HepG2 (cell line): ENCODE measurements around the gene USP30. TPM values are rescaled to one million over a fixed set of nuclear protein-coding genes. Genes with fewer than 3 reads are reported as not detected.
A peak's percentile ranks its signal among the peaks of the same experiment; 100 is the strongest.

Experiments
- DMAP1 ChIP-seq: IDR thresholded peaks from 2 replicates; pipeline ENCODE4 v1.6.1; 2016
- DR1 ChIP-seq: sonication (generic); formaldehyde crosslinking; IDR thresholded peaks from 2 replicates; pipeline ENCODE4 v1.8.0; 2021; ENCODE audit warnings: mild to moderate bottlenecking, missing genetic modification reagents, inconsistent platforms
- EZH2 ChIP-seq: conservative IDR thresholded peaks from 2 replicates; pipeline ENCODE4 v1.6.1; 2012; ENCODE audit warnings: mild to moderate bottlenecking, low read depth, low read length, moderate library complexity
- FOXP1 ChIP-seq, 2 experiments: fragments of 450-650 bp in 1 of 2; IDR thresholded peaks; 2 replicates each; pipeline ENCODE4 v1.6.1; 2017 to 2018; ENCODE audit warnings: antibody characterized with exemption in 1 of 2
- HNRNPLL ChIP-seq: fragments of 200-400 bp; formaldehyde crosslinking; IDR thresholded peaks from 2 replicates; pipeline ENCODE4 v1.6.1; 2017; ENCODE audit warnings: mild to moderate bottlenecking, low read depth, low read length; ENCODE audit not compliant: poor library complexity, severe bottlenecking
- MBNL3 ChIP-seq: fragments of 250-450 bp; sonication (Bioruptor Pico); conservative IDR thresholded peaks from 2 replicates; pipeline ENCODE4 v1.8.0; 2022; ENCODE audit warnings: mild to moderate bottlenecking, inconsistent platforms
- MIXL1 ChIP-seq: IDR thresholded peaks from 2 replicates; pipeline ENCODE4 v1.6.1; 2016
- MTF1 ChIP-seq: sonication (generic); formaldehyde crosslinking; IDR thresholded peaks from 2 replicates; pipeline ENCODE4 v1.5.0; 2020; ENCODE audit warnings: missing genetic modification reagents
- RFX3 ChIP-seq: IDR thresholded peaks from 2 replicates; pipeline ENCODE4 v1.6.1; 2016; ENCODE audit warnings: missing biosample characterization, missing genetic modification reagents
- SMAD3 ChIP-seq: sonication (generic); formaldehyde crosslinking; IDR thresholded peaks from 2 replicates; pipeline ENCODE4 v1.4.0; 2020; ENCODE audit warnings: missing genetic modification reagents
- TAF1 ChIP-seq: sonication (generic); formaldehyde crosslinking; IDR thresholded peaks from 2 replicates; pipeline ENCODE4 v1.4.0; 2020; ENCODE audit warnings: missing genetic modification reagents
- ZBTB10 ChIP-seq: sonication (generic); formaldehyde crosslinking; IDR thresholded peaks from 2 replicates; pipeline ENCODE4 v1.4.0; 2020; ENCODE audit warnings: missing genetic modification reagents, borderline replicate concordance
- ZKSCAN5 ChIP-seq: sonication (generic); formaldehyde crosslinking; IDR thresholded peaks from 2 replicates; pipeline ENCODE4 v1.5.1; 2020; ENCODE audit warnings: mild to moderate bottlenecking, missing genetic modification reagents
- ZMYM3 ChIP-seq: sonication (generic); formaldehyde crosslinking; IDR thresholded peaks from 2 replicates; pipeline ENCODE4 v1.5.1; 2020; ENCODE audit warnings: mild to moderate bottlenecking, missing genetic modification reagents
- ZNF138 ChIP-seq: sonication (generic); formaldehyde crosslinking; IDR thresholded peaks from 2 replicates; pipeline ENCODE4 v1.5.0; 2020; ENCODE audit warnings: mild to moderate bottlenecking, low read depth, missing genetic modification reagents
- ZNF354B ChIP-seq: sonication (generic); formaldehyde crosslinking; IDR thresholded peaks from 2 replicates; pipeline ENCODE4 v1.8.0; 2022; ENCODE audit warnings: mild to moderate bottlenecking, missing genetic modification reagents
- ZNF432 ChIP-seq: sonication (generic); formaldehyde crosslinking; IDR thresholded peaks from 2 replicates; pipeline ENCODE4 v1.5.0; 2020; ENCODE audit warnings: missing genetic modification reagents, mild to moderate bottlenecking, borderline replicate concordance
- ZNF644 ChIP-seq: IDR thresholded peaks from 2 replicates; pipeline ENCODE4 v1.6.1; 2016; ENCODE audit warnings: low read depth
- ZNF660 ChIP-seq: sonication (generic); formaldehyde crosslinking; IDR thresholded peaks from 2 replicates; pipeline ENCODE4 v1.5.1; 2020; ENCODE audit warnings: mild to moderate bottlenecking, low read depth, missing genetic modification reagents, borderline replicate concordance
- ZNF773 ChIP-seq: sonication (generic); formaldehyde crosslinking; IDR thresholded peaks from 2 replicates; pipeline ENCODE4 v1.4.0; 2020; ENCODE audit warnings: missing genetic modification reagents, borderline replicate concordance
- polyA plus RNA-seq, 8 experiments: library from polyadenylated mRNA; depleted of rRNA in 3 of 8; stranded (reverse) in 7 of 8; unstranded in 1 of 8; fragments of >200 nt; fragmentation: Illumina TruSeq in 4 of 8; extraction: Trizol in 4 of 8; gene quantifications; 2 replicates each; pipeline versions ENCODE4 v1.2.1 to v1.2.3, GENCODE V29; 2011 to 2016; ENCODE audit warnings: low read depth in 4 of 8, missing spikeins in 1 of 8, mixed read lengths in 1 of 8; ENCODE audit not compliant: insufficient read depth in 1 of 8
- total RNA-seq, 5 experiments: library from RNA; depleted of rRNA; stranded (reverse); fragments of >200 nt; fragmentation: Illumina TruSeq; extraction: Trizol; gene quantifications; 2 replicates each; pipeline ENCODE4 v1.2.3, GENCODE V29; 2016; ENCODE audit warnings: low read depth in 1 of 5
- TF ChIP-seq, protein P1 (sequence below), 2 experiments: IDR thresholded peaks; 2 replicates each; pipeline ENCODE4 v1.6.1; 2011 to 2012; ENCODE audit warnings: low read length in 2 of 2, borderline replicate concordance in 1 of 2, low read depth in 1 of 2, mild to moderate bottlenecking in 1 of 2, moderate library complexity in 1 of 2
- TF ChIP-seq, protein P2 (sequence below): sonication (generic); formaldehyde crosslinking; IDR thresholded peaks from 2 replicates; pipeline ENCODE4 v1.5.1; 2020; ENCODE audit warnings: missing genetic modification reagents, mild to moderate bottlenecking, borderline replicate concordance

The USP30 gene
- total and polyA plus RNA-seq, 2 of the 13 experiments (the other 11 are each of a cell fraction or from before 2014, with no cell fraction given) = 11.2 to 20.8 TPM

GRCh38 chr12:109097140-109097434 is 44.7 kb downstream of the USP30 start (continued):
- no peak for TF ChIP-seq RFX3
- no peak for TF ChIP-seq ZNF138
- no peak for TF ChIP-seq ZNF644 (CRISPR knock-in tag)
- TF ChIP-seq, protein P1, sequence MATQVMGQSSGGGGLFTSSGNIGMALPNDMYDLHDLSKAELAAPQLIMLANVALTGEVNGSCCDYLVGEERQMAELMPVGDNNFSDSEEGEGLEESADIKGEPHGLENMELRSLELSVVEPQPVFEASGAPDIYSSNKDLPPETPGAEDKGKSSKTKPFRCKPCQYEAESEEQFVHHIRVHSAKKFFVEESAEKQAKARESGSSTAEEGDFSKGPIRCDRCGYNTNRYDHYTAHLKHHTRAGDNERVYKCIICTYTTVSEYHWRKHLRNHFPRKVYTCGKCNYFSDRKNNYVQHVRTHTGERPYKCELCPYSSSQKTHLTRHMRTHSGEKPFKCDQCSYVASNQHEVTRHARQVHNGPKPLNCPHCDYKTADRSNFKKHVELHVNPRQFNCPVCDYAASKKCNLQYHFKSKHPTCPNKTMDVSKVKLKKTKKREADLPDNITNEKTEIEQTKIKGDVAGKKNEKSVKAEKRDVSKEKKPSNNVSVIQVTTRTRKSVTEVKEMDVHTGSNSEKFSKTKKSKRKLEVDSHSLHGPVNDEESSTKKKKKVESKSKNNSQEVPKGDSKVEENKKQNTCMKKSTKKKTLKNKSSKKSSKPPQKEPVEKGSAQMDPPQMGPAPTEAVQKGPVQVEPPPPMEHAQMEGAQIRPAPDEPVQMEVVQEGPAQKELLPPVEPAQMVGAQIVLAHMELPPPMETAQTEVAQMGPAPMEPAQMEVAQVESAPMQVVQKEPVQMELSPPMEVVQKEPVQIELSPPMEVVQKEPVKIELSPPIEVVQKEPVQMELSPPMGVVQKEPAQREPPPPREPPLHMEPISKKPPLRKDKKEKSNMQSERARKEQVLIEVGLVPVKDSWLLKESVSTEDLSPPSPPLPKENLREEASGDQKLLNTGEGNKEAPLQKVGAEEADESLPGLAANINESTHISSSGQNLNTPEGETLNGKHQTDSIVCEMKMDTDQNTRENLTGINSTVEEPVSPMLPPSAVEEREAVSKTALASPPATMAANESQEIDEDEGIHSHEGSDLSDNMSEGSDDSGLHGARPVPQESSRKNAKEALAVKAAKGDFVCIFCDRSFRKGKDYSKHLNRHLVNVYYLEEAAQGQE (IDR thresholded peaks at IDR 0.05; ENCODE audit: borderline replicate concordance in 1 of 2, low read depth in 1 of 2, low read length in 2 of 2) = no peak
- no peak for TF ChIP-seq ZNF432 (CRISPR knock-in tag)
- TF ChIP-seq ZMYM3 (CRISPR knock-in tag) = peak; percentile 89
- no peak for TF ChIP-seq ZBTB10
- TF ChIP-seq HNRNPLL = no peak
- 0 out of 2 replicates have a peak, but pooled peaks have one; percentile 6 for TF ChIP-seq DR1 (CRISPR knock-in tag)
- no peak for TF ChIP-seq ZNF660 (CRISPR knock-in tag)
- no peak for TF ChIP-seq ZNF773 (CRISPR knock-in tag)
- TF ChIP-seq EZH2 = no peak
- TF ChIP-seq MTF1 (CRISPR knock-in tag) = no peak
- TF ChIP-seq MIXL1 = 0 out of 2 replicates have a peak, but pooled peaks have one; percentile 23
- no peak for TF ChIP-seq ZKSCAN5 (CRISPR knock-in tag)
- no peak for TF ChIP-seq MBNL3
- no peak for TF ChIP-seq SMAD3
- TF ChIP-seq, protein P2, sequence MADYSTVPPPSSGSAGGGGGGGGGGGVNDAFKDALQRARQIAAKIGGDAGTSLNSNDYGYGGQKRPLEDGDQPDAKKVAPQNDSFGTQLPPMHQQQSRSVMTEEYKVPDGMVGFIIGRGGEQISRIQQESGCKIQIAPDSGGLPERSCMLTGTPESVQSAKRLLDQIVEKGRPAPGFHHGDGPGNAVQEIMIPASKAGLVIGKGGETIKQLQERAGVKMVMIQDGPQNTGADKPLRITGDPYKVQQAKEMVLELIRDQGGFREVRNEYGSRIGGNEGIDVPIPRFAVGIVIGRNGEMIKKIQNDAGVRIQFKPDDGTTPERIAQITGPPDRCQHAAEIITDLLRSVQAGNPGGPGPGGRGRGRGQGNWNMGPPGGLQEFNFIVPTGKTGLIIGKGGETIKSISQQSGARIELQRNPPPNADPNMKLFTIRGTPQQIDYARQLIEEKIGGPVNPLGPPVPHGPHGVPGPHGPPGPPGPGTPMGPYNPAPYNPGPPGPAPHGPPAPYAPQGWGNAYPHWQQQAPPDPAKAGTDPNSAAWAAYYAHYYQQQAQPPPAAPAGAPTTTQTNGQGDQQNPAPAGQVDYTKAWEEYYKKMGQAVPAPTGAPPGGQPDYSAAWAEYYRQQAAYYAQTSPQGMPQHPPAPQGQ = no peak
- TF ChIP-seq TAF1 (CRISPR knock-in tag) = peak; percentile 50; the same call in 1 of the 2 replicates
- TF ChIP-seq DMAP1 (CRISPR knock-in tag) = peak; percentile 9; the same call in 1 of the 2 replicates
- TF ChIP-seq ZNF354B (CRISPR knock-in tag) = 0 out of 2 replicates have a peak, but pooled peaks have one; percentile 9
- no peak for TF ChIP-seq FOXP1 (IDR thresholded peaks at IDR 0.05)
- TF ChIP-seq FOXP1 (CRISPR knock-in tag; IDR thresholded peaks at IDR 0.05) = no peak
